ENCODE measurements around the gene MAPK9. TPM values are rescaled to one million over a fixed set of nuclear protein-coding genes. Genes with fewer than 3 reads are reported as not detected.
"Not testable (repeated sequence)": the region's sequence is repeated elsewhere in the genome, so short reads cannot be mapped to it uniquely, and the experiment has no call there.

MAPK9 gene
- total and polyA plus RNA-seq, 2 experiments from 2014 or later: 30.6 to 37.0 TPM

- Histone ChIP-seq H3K9me3 (ENCODE audit: low read depth) (no peaks in the 10 kb centered on the region), H3K27ac (no peak overlapping the region), H3K4me3 (no peak overlapping the region), H3K27me3 (peaks cover 18% of the 10 kb centered on the region), H3K4me1 (ENCODE audit: low read depth) (no peaks in the 10 kb centered on the region), H3K36me3 (no peaks in the 10 kb centered on the region)
- no peak for TF ChIP-seq CTCF (IDR thresholded peaks at IDR 0.05; ENCODE audit: low read depth, low read length)
- DNase-seq (ENCODE audit: low read depth in 1 of 2, low spot score in 1 of 2): no peak
These were observed 80.2 kb downstream of the MAPK9 start for GRCh38 chr5:180211761-180212035.

- Histone ChIP-seq H3K27ac (no peak overlapping the region), H3K27me3 (peaks cover 21% of the 10 kb centered on the region), H3K9me3 (ENCODE audit: low read depth) (no peaks in the 10 kb centered on the region), H3K4me3 (no peak overlapping the region), H3K4me1 (ENCODE audit: low read depth) (no peaks in the 10 kb centered on the region), H3K36me3 (no peaks in the 10 kb centered on the region)
- no peak for TF ChIP-seq CTCF (IDR thresholded peaks at IDR 0.05; ENCODE audit: low read depth, low read length)
- no peak for DNase-seq (ENCODE audit: low read depth in 1 of 2, low spot score in 1 of 2)
These were observed 80.7 kb downstream of the MAPK9 start for GRCh38 chr5:180210961-180211760.

- DNase-seq (ENCODE audit: low read depth in 1 of 2, low spot score in 1 of 2); H3K36me3 ChIP-seq; H3K4me1 ChIP-seq (ENCODE audit: low read depth); H3K9me3 ChIP-seq (ENCODE audit: low read depth); H3K27ac ChIP-seq; H3K4me3 ChIP-seq: not testable (repeated sequence)
- H3K27me3 ChIP-seq: peaks cover 21% of the 10 kb centered on the region
These were observed 81.8 kb downstream of the MAPK9 start for GRCh38 chr5:180210077-180210476.

- Histone ChIP-seq H3K27ac (no peak within 1 kb of the TSS), H3K27me3 (peaks cover 21% of the 10 kb centered on the region), H3K4me3 (peak within 1 kb of the TSS; percentile 40), H3K36me3 (no peaks in the 10 kb centered on the region), H3K4me1 (ENCODE audit: low read depth) (no peaks in the 10 kb centered on the region), H3K9me3 (ENCODE audit: low read depth) (no peaks in the 10 kb centered on the region)
- peak; percentile 76 to 90 for DNase-seq (ENCODE audit: low read depth in 1 of 2, low spot score in 1 of 2)
- TF ChIP-seq CTCF (IDR thresholded peaks at IDR 0.05; ENCODE audit: low read depth, low read length): peak; percentile 16
These were observed 82.7 kb downstream of the MAPK9 start, which contains the start of gene RASGEF1C for GRCh38 chr5:180209137-180209581. TSS of gene RASGEF1C (minus strand) at chr5:180209211. CDS start at chr5:180138052, 71,159 bp downstream.

- H3K27me3 ChIP-seq: peaks cover 21% of the 10 kb centered on the region
- H3K27ac ChIP-seq: no peak overlapping the region
- H3K4me3 ChIP-seq: peak overlapping the region; percentile 40
- peak; percentile 8 to 44 for DNase-seq (ENCODE audit: low read depth in 1 of 2, low spot score in 1 of 2)
- H3K4me1 ChIP-seq (ENCODE audit: low read depth): no peaks in the 10 kb centered on the region
- TF ChIP-seq CTCF (IDR thresholded peaks at IDR 0.05; ENCODE audit: low read depth, low read length): no peak
- H3K9me3 ChIP-seq (ENCODE audit: low read depth): no peaks in the 10 kb centered on the region
- no peaks in the 10 kb centered on the region for H3K36me3 ChIP-seq
These were observed 83.3 kb downstream of the MAPK9 start for GRCh38 chr5:180208435-180209081.

GRCh38 chr5:180208038-180208434 lies 83.8 kb downstream of the MAPK9 start:
- H3K27me3 ChIP-seq: peaks cover 21% of the 10 kb centered on the region
- TF ChIP-seq CTCF (IDR thresholded peaks at IDR 0.05; ENCODE audit: low read depth, low read length): no peak
- H3K4me3 ChIP-seq: peak overlapping the region; percentile 40
- no peak overlapping the region for H3K27ac ChIP-seq
- no peaks in the 10 kb centered on the region for H3K9me3 ChIP-seq (ENCODE audit: low read depth)
- no peaks in the 10 kb centered on the region for H3K36me3 ChIP-seq
- no peak for DNase-seq (ENCODE audit: low read depth in 1 of 2, low spot score in 1 of 2)
- no peaks in the 10 kb centered on the region for H3K4me1 ChIP-seq (ENCODE audit: low read depth)
